ENCODE measurements around the gene ADCY4.

GRCh38 chr14:24281636-24282035, 53.2 kb downstream of the ADCY4 start:
- TF ChIP-seq CTCF (IDR thresholded peaks at IDR 0.05; ENCODE audit: control extremely low read depth in 1 of 3, insufficient read depth in 1 of 3, low read depth in 1 of 3, low read length in 3 of 3) (no peak), CEBPB (IDR thresholded peaks at IDR 0.05; ENCODE audit: low read depth, low read length) (no peak), KDM5A (IDR thresholded peaks at IDR 0.05; ENCODE audit: low read length) (no peak), POLR2A (IDR thresholded peaks at IDR 0.05; ENCODE audit: control extremely low read depth in 1 of 2, low read depth in 2 of 2, low read length in 2 of 2) (no peak)
